A549 (cell line): ENCODE results near the gene RNASEH1. TPM values are rescaled to one million over a fixed set of nuclear protein-coding genes. Genes with fewer than 3 reads are reported as not detected.

ENCODE experiments used
- ATAC-seq, 2 experiments: fragments of 200-7000 bp in 1 of 2; fragments of >200 bp in 1 of 2; cut with Nextera tagmentation in 1 of 2; cut with Tn5 transposase in 1 of 2; 3 replicates each; pipeline versions ENCODE4 v1.8.0 to v1.9.1; 2018 to 2020; ENCODE audit warnings: mild to moderate bottlenecking in 1 of 2, moderate library complexity in 1 of 2
- CTCF ChIA-PET: fragments of 300-600 bp; sonication (Branson Sonifier 250); formaldehyde crosslinking; extraction: SDS; loops from one replicate; lab custom pipeline; 2021; ENCODE audit warnings: antibody characterized with exemption, inconsistent platforms; lab: Yijun Ruan, JAX
- POLR2A ChIA-PET: fragments of 350-600 bp; formaldehyde crosslinking; extraction: SDS; loops from one replicate; lab custom pipeline; 2021; ENCODE audit warnings: antibody characterized with exemption, inconsistent platforms; lab: Yijun Ruan, JAX
- DNase-seq, 2 experiments: peaks; one replicate each; pipeline versions ENCODE4 v3.0.0 to v3.0.0-alpha.2; 2011 to 2016; ENCODE audit warnings: low read depth in 1 of 2, low spot score in 1 of 2
- FAIRE-seq: peaks from 2 replicates; lab custom pipeline; 2011; peaks lifted over from hg19 to GRCh38; lab: Jason Lieb, UNC
- H3K27ac ChIP-seq, 2 experiments: fragments of >200 bp; sonication (Bioruptor Twin); formaldehyde crosslinking; 3 replicates each; pipeline ENCODE4 v1.5.1; 2016 to 2017
- H3K4me1 ChIP-seq: fragments of >200 bp; sonication (Bioruptor Twin); formaldehyde crosslinking; 3 replicates; pipeline ENCODE4 v1.6.1; 2016
- H3K4me2 ChIP-seq: fragments of >200 bp; sonication (Bioruptor Twin); formaldehyde crosslinking; 3 replicates; pipeline ENCODE4 v1.6.1; 2016
- H3K4me3 ChIP-seq: fragments of >200 bp; sonication (Bioruptor Twin); formaldehyde crosslinking; 3 replicates; pipeline ENCODE4 v1.5.1; 2016
- H3K9me3 ChIP-seq: fragments of >200 bp; sonication (Bioruptor Twin); formaldehyde crosslinking; 3 replicates; pipeline ENCODE4 v1.6.1; 2016
- BHLHE40 ChIP-seq: IDR thresholded peaks from 2 replicates; pipeline ENCODE4 v1.6.1; 2012; ENCODE audit warnings: low read depth, low read length, inconsistent platforms
- CBX8 ChIP-seq: fragments of 200-600 bp; sonication (generic); IDR thresholded peaks from 2 replicates; pipeline ENCODE4 v1.6.1; 2016
- CTCF ChIP-seq: fragments of >200 bp; sonication (Bioruptor Twin); formaldehyde crosslinking; IDR thresholded peaks from 3 replicates; pipeline ENCODE4 v1.5.1; 2016
- ELK1 ChIP-seq: fragments of 150-350 bp; IDR thresholded peaks from 2 replicates; pipeline ENCODE4 v1.6.1; 2014; ENCODE audit warnings: low read depth, mild to moderate bottlenecking, low read length
- FOSL2 ChIP-seq, 2 experiments: fragments of 450-650 bp in 1 of 2; fragments of >200 bp in 1 of 2; sonication (Bioruptor Twin) in 1 of 2; formaldehyde crosslinking; IDR thresholded peaks; 2 replicates each; pipeline versions ENCODE4 v1.5.0 to v1.6.1; 2016 to 2020; ENCODE audit warnings: mild to moderate bottlenecking in 1 of 2, moderate library complexity in 1 of 2
- FOXS1 ChIP-seq: fragments of 250-450 bp; sonication (Bioruptor Pico); IDR thresholded peaks from 2 replicates; pipeline ENCODE4 v1.5.0; 2020; ENCODE audit warnings: mild to moderate bottlenecking, moderate library complexity
- GATA3 ChIP-seq: IDR thresholded peaks from 2 replicates; pipeline ENCODE4 v1.6.1; 2012; ENCODE audit warnings: borderline replicate concordance
- HDAC2 ChIP-seq: fragments of 200-600 bp; sonication (generic); IDR thresholded peaks from 2 replicates; pipeline ENCODE4 v1.6.1; 2016
- HES2 ChIP-seq: fragments of >200 bp; sonication (Bioruptor Twin); formaldehyde crosslinking; IDR thresholded peaks from 2 replicates; pipeline ENCODE4 v1.6.1; 2016
- HEYL ChIP-seq: fragments of 250-450 bp; sonication (Bioruptor Pico); IDR thresholded peaks from 2 replicates; pipeline ENCODE4 v1.8.0; 2021; ENCODE audit warnings: mild to moderate bottlenecking, moderate library complexity
- JUN ChIP-seq, 2 experiments: fragments of >200 bp; sonication (Bioruptor Twin); formaldehyde crosslinking; IDR thresholded peaks; 2 replicates in 1 of 2; 3 replicates in 1 of 2; pipeline ENCODE4 v1.6.1; 2016 to 2017
- KDM5A ChIP-seq: fragments of 200-600 bp; sonication (generic); IDR thresholded peaks from 2 replicates; pipeline ENCODE4 v1.6.1; 2016; ENCODE audit warnings: antibody characterized with exemption, mild to moderate bottlenecking
- MAFK ChIP-seq: fragments of 450-650 bp; IDR thresholded peaks from 2 replicates; pipeline ENCODE4 v1.6.1; 2014; ENCODE audit not compliant: partially characterized antibody
- MAX ChIP-seq: IDR thresholded peaks from 2 replicates; pipeline ENCODE4 v1.6.1; 2012
- MYC ChIP-seq: IDR thresholded peaks from 2 replicates; pipeline ENCODE4 v1.6.1; 2012; ENCODE audit warnings: mild to moderate bottlenecking, inconsistent platforms, low read length, improper control_type of control experiment, borderline replicate concordance
- NR3C1 ChIP-seq: fragments of >200 bp; sonication (Bioruptor Twin); formaldehyde crosslinking; IDR thresholded peaks from 3 replicates; pipeline ENCODE4 v1.6.1; 2017
- POLR2A ChIP-seq: IDR thresholded peaks from 2 replicates; pipeline ENCODE4 v1.6.1; 2012; ENCODE audit warnings: mild to moderate bottlenecking, low read length
- RCOR1 ChIP-seq: fragments of 150-350 bp; IDR thresholded peaks from 2 replicates; pipeline ENCODE4 v1.6.1; 2014; ENCODE audit warnings: antibody characterized with exemption, low read length, low read depth
- SMC3 ChIP-seq: fragments of >200 bp; sonication (Bioruptor Twin); formaldehyde crosslinking; IDR thresholded peaks from 3 replicates; pipeline ENCODE4 v1.6.1; 2018; ENCODE audit warnings: inconsistent platforms
- SREBF2 ChIP-seq: fragments of 450-650 bp; IDR thresholded peaks from 2 replicates; pipeline ENCODE4 v1.6.1; 2014; ENCODE audit warnings: mild to moderate bottlenecking, moderate library complexity
- TFCP2L1 ChIP-seq: fragments of 250-450 bp; sonication (Bioruptor Pico); IDR thresholded peaks from 2 replicates; pipeline ENCODE4 v1.5.0; 2021; ENCODE audit warnings: mild to moderate bottlenecking
- TP53 ChIP-seq: fragments of 250-450 bp; sonication (Bioruptor Pico); IDR thresholded peaks from 2 replicates; pipeline ENCODE4 v1.5.0; 2021; ENCODE audit warnings: mild to moderate bottlenecking, moderate library complexity
- ZC3H11A ChIP-seq: fragments of 450-650 bp; IDR thresholded peaks from 2 replicates; pipeline ENCODE4 v1.6.1; 2014; ENCODE audit warnings: antibody characterized with exemption, mild to moderate bottlenecking
- ZFP36 ChIP-seq: fragments of 450-650 bp; IDR thresholded peaks from 2 replicates; pipeline ENCODE4 v1.6.1; 2014; ENCODE audit warnings: borderline replicate concordance; ENCODE audit not compliant: partially characterized antibody
- ZNF302 ChIP-seq: fragments of 250-450 bp; sonication (Bioruptor Pico); IDR thresholded peaks from 2 replicates; pipeline ENCODE4 v1.9.0; 2021; ENCODE audit warnings: inconsistent platforms, mild to moderate bottlenecking, moderate library complexity
- ZSCAN20 ChIP-seq: fragments of 250-450 bp; sonication (Bioruptor Pico); IDR thresholded peaks from 2 replicates; pipeline ENCODE4 v1.8.0; 2022; ENCODE audit warnings: mild to moderate bottlenecking, moderate library complexity
- WGBS: methylation state at CpG from one replicate; pipeline ENCODE4 v1.1.6; 2017; ENCODE audit errors: missing lambda C conversion rate; 5-methylcytosine and 5-hydroxymethylcytosine counted together
- polyA plus RNA-seq, 4 experiments: library from polyadenylated mRNA; depleted of rRNA in 3 of 4; stranded (reverse); fragments of >200 nt; fragmentation: RNase III in 1 of 4; extraction: RNeasy Plus Mini Kit Qiagen cat#74134 plus additional on column Dnase treatment in 1 of 4; gene quantifications; 2 replicates in 3 of 4; 3 replicates in 1 of 4; pipeline ENCODE4 v1.2.3, GENCODE V29; 2011 to 2017

RNASEH1 gene
- polyA plus RNA-seq, 2 of the 4 experiments (the other 2 are of a cell fraction), result 54.3 to 55.3 TPM

DNA sequence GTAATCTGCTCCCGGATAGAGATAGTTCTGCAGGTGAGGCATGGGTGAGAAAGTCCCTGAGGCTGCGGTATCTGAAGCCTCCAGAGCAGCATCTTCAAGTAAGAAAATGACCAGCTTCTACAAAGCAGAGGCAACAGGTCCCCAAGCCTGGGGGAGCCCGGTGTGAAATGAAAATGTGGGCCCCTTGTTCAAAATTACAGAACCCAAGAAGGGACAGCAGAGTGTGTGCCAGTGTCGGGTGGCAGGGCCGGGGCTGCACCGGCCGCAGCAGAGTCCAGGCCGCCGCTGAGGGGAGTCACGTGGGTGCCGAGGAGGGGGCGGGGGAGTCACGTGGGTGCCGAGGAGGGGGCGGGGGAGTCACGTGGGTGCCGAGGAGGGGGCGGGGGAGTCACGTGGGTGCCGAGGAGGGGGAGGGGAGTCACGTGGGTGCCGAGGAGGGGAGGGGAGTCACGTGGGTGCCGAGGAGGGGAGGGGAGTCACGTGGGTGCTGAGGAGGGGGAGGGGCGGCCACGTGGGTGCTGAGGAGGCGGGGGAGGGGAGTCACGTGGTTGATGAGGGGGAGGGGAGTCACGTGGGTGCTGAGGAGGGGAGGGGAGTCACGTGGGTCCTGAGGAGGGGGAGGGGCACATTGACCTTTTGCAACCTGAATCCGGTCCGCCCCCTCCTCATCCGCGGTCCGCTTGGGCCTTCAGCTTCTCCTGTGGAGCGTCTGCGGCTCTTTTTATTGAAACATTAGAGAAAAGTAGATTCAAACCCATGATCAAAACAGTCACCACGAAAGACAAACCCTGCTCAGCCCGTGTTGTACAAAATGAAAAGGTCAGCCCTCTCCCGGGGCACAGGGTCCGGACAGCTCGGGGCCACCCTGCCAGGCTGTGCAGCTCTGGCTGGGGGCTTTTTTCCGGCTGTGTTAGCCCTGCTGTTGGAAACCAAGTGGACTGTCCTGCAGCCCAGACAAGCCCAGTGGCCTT, 47.1 kb upstream of the RNASEH1 start (continued):
- TF ChIP-seq ELK1, result no peak
- TF ChIP-seq JUN (IDR thresholded peaks at IDR 0.05), result peak in 1 of 2 experiments; percentile 91; a peak in 3 of 5 replicates
- peak; percentile 96 for TF ChIP-seq MYC
- TF ChIP-seq ZNF302 (CRISPR knock-in tag), result no peak
- TF ChIP-seq HDAC2, result no peak
- no peak for TF ChIP-seq HES2
- peak; percentile 77 for TF ChIP-seq POLR2A
- no peak for TF ChIP-seq ZC3H11A
- no peak for TF ChIP-seq ZFP36
- TF ChIP-seq FOXS1, result no peak
- TF ChIP-seq CTCF, result no peak
- peak; percentile 91 for TF ChIP-seq MAX
- TF ChIP-seq SMC3, result no peak
- no peak for TF ChIP-seq MAFK
- TF ChIP-seq FOSL2 (IDR thresholded peaks at IDR 0.05), result no peak
- no peak for TF ChIP-seq FOSL2 (CRISPR knock-in tag; IDR thresholded peaks at IDR 0.05)
- TF ChIP-seq KDM5A, result no peak
- no peak for TF ChIP-seq TP53 (CRISPR knock-in tag)
- no peak for TF ChIP-seq CBX8
- no peak for TF ChIP-seq TFCP2L1 (CRISPR knock-in tag)
- TF ChIP-seq BHLHE40, result peak; percentile 2; the same call in 1 of the 2 replicates
- TF ChIP-seq GATA3, result no peak
- TF ChIP-seq SREBF2, result no peak
- TF ChIP-seq, all 56 proteins: peak for 14

GRCh38 chr2:3604207-3604877, 46.2 kb upstream of the RNASEH1 start:
- FAIRE-seq (no peak), ATAC-seq (no peak), DNase-seq (no peak)
- Histone ChIP-seq H3K4me2 (peak overlapping the region; percentile 89), H3K4me3 (no peak overlapping the region), H3K4me1 (peaks cover 22% of the 10 kb centered on the region), H3K9me3 (no peaks in the 10 kb centered on the region), H3K27ac (peak overlapping the region; percentile 87 to 95)
- TF ChIP-seq NR3C1 (no peak), RCOR1 (no peak), KDM5A (no peak), ZSCAN20 (CRISPR knock-in tag) (no peak), HEYL (no peak), SREBF2 (no peak), TP53 (CRISPR knock-in tag) (no peak)
- ChIA-PET CTCF (interaction anchor here (0.8 kb wide), 1 partner anchor 38 kb away, joined by 4 read pairs; no protein-coding TSS in a partner anchor), POLR2A (interaction anchor here (0.6 to 1.8 kb wide), 5 partner anchors 20 to 46 kb away, joined by 3 to 9 read pairs (median 5); partner anchors contain the start of gene RNASEH1)
- WGBS, result 97% methylated on average over 16 of the region's 16 CpGs
